GM18868 (cell line): ENCODE data around the gene APBA3.
A peak's percentile ranks its signal among the peaks of the same experiment; 100 is the strongest.
"Not testable (repeated sequence)": the region's sequence is repeated elsewhere in the genome, so short reads cannot be mapped to it uniquely, and the experiment has no call there.

ENCODE experiments used
- ATAC-seq: cut with Tn5 transposase; IDR thresholded peaks from one replicate; pipeline ENCODE4 v1.9.1; 2021; ENCODE audit warnings: mild to moderate bottlenecking, moderate library complexity; ENCODE audit not compliant: unreplicated experiment

APBA3 gene

DNA sequence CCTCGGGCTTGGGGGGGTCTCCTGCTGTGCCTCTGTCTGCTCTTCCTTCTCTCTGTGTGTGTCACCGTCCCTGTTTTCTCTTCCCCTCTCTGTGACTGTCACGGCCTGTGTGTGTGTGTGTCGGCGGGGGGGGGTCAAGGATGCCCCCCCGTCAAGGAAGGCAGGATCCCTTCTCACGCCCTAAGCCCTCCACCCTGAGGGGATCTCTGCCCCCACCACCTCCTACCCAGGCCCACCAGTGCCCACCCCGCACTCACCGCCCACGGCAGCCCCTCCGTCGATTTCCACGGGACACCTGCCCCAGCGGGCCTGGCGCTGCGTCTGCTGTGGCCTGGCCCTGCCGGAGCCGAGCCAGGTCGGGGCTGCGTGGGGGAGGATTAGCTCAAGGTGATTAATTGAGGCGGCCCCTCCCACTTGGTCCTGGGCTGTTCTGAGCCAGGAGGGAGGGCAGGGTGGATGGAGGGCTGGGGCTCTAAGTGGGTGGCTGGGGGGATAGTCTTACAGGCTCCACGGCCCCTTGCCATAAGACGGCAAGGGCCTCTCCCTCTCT, 10.5 kb upstream of the APBA3 start, which contains the start of gene RAX2:
Gene RAX2, minus strand, starts transcription at position 323 of the 550 bp plus-strand sequence. CDS start 486 bp downstream, outside the sequence.
- no peak for ATAC-seq

GRCh38 chr19:3771000-3771905, 9.8 kb upstream of the APBA3 start:
- ATAC-seq: no peak

GRCh38 chr19:3770136-3770999, 8.9 kb upstream of the APBA3 start:
- ATAC-seq: no peak

- ATAC-seq: no peak
Observed at GRCh38 chr19:3769494-3769893, 8.0 kb upstream of the APBA3 start.

GRCh38 chr19:3768748-3769099, 7.2 kb upstream of the APBA3 start:
- ATAC-seq: no peak

DNA sequence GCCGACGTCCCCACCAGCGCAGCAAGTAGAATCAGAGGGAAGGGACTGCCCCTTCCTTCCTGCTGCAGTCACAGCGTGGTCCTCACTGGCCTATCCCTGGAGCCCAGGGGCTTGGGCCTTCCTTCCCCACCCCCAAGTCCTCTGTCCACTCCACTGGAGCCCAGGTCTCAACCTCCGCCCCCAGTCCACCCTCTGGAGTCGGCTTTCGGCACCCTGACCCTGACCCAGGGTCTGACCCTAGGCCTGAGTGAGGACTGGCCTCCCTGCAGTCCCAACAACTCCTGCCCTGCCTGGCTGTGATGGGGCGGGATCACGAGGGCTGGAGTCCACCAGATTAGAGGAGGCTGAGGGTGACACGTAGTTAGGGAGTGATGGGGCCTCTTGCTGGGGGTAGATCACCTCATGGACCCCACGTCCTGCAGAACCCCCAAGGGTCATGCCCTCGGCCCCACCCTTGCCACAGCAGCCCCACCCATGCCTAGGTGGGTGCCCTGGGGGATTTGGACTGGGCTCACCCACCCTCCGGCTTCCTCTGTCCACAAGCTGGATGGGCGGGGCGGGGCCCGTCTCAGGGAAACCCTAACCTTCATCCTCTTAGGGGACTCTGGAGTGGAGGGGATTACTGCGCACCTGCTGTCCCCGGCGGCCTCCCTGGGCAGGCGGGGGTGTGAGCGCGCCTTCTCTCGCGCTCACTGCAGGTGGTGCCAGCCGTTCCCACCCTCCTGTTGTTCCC, 6.7 kb upstream of the APBA3 start:
- ATAC-seq: no peak

GRCh38 chr19:3767050-3767449, 5.6 kb upstream of the APBA3 start:
- ATAC-seq: no peak

- ATAC-seq: no peak
Observed at GRCh38 chr19:3766520-3766919, 5.0 kb upstream of the APBA3 start.

DNA sequence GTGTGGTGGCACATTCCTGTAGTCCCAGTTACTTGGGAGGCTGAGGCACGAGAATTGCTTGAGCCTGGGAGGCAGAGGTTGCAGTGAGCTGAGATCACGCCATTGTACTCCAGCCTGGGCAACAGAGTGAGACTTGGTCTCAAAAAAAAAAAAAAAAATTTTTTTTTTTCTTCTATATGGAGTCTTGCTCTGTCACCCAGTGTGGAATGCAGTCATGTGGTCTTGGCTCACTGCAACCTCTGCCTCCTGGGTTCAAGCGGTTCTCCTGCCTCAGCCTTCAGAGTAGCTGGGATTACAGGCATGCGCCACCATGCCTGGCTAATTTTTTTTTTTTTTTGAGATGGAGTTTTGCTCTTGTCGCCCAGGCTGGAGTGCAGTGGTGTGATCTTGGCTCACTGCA, 4.3 kb upstream of the APBA3 start:
- not testable (repeated sequence) for ATAC-seq

DNA sequence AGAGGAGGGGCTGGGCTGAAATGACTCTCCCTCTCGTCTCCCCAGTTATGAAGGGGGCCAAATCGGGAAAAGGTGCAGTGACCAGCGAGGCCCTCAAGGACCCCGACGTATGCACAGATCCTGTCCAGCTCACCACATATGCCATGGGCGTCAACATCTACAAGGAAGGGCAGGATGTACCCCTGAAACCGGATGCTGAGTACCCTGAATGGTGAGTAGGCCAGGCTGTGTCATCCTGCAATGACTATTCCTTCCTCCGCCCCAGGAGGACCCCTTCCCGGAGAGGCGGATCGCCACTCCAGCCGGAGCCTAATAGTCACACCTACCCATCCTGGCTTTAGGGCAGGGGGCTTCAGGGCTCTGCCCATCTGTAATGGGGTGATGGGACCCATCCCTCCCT, 3.6 kb upstream of the APBA3 start:
- ATAC-seq: no peak

DNA sequence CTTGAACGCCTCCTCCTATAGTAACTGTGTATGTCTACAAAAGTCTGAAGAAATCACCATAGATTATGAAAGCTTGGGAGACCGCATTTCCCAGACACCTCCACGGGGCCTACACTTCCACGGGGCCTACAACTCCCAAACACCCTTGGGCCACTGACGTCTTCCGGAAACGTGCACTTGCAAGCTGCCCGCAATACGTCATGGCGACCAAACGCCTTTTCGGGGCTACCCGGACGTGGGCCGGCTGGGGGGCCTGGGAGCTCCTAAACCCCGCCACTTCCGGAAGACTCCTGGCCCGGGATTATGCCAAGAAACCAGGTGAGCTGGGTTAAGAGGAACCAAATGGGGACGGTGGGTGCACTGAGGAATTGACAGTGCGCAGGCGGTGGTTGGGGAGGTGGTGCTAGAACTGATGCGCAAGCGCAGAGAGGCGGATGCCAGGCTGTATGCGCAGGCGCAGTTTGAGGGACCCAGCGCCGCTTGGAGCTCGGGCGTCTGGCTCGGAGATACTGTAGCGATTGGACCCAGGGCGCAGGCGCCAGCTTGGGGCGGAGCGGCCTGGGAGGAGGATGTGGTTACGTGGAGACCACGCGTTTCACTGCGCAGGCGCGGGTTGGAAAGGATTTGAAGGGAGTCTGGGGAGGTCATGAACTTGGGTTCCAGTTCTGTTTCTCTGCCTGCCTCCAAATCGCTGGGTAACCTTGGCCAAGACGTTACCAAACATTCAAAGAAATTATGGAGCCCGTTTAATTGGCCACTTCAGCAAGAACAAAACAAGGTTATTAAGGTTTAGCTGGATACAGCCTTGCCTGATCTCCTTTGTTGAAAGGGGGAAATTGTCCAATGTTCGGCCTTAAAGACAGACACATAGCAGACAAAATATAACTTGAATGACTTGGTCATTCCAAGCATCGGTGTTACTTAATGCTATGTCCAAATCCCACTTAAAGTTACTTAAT, 1.3 kb upstream of the APBA3 start, which contains the start of gene MRPL54:
Gene MRPL54, plus strand, starts transcription at position 182 of the 959 bp plus-strand sequence. Its CDS starts 19 bp downstream, at position 201.
- peak; percentile 72 for ATAC-seq

DNA sequence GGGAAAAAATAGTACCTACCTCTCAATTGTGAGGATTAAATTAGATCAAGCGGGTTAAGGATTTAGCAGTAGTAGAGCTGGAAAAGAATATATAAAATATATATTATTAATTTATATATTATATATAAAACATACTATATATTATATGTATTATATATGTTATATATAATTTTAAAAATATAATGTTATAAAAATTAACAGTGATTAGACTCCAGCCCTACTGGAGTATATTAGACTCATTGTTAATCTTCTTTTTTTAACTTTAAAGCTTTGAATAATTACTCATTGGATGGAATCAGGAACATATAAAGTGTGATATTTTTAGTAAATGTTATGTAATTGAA, 610 bp upstream of the APBA3 start:
- ATAC-seq: no peak

DNA sequence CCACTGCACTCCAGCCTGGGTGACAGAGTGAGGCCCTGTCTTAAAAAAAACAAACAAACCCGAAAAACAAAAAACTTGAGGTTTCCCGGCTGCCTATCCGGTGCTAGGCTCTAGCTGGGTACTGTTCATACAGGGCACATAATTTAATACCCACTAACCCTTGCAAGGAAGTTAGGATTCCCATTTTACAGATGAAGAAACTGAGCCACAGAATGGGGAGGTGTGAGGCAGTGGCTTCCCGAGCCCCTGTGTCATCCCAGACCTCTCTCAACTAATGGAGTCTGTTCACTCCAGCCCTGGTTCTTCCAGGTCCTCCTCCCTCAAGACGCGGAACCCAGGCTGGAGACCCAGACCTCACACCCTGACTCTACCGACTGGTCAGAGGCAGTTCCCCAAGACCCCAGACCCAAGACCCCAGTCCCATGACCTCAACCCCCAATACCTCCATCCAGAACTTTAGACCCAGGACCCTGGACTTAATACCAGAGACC, 576 bp downstream of the APBA3 start:
- no peak for ATAC-seq

- no peak for ATAC-seq
Observed at GRCh38 chr19:3759482-3760254, 1.8 kb downstream of the APBA3 start.

DNA sequence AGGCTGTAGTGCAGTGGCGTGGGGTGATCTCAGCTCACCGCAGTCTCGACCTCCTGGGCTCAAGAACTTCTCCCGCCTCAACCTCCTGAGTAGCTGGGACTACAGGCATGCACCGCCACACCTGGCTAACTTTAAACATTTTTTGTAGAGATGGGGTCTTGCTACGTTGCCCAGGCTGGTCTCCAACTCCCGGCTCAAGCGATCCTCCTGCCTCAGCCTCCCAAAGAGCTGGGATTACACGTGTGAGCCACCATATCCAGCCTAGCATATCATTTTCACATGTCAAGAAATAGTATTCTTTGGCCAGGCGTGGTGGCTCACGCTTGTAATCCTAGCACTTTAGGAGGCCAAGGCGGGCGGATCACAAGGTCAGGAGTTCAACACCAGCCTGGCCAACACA, 3.2 kb downstream of the APBA3 start:
- ATAC-seq: not testable (repeated sequence)

GRCh38 chr19:3757705-3758104, 3.8 kb downstream of the APBA3 start:
- not testable (repeated sequence) for ATAC-seq

GRCh38 chr19:3753631-3754410, 7.7 kb downstream of the APBA3 start:
- ATAC-seq: no peak

DNA sequence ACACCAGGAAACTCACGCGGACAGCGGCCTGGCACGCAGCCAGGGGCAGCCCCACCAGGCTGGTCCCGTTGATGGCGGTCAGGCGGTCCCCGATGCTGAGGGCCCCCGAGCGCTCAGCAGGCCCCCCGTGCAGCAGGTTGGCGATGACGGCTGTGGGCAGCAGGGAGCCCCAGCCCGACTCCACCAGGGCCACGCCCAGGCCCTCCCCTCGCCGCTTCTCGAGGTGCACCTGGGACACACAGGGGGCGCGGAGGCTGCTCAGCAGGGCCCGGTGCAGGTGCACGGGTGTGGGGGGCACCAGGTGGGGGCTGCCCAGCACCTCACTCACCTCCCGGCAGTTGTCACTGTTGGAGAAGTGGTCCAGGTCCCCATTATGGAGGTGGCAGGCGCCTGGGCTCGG, 9.0 kb downstream of the APBA3 start:
- no peak for ATAC-seq
